MM.1S (cell line): ENCODE results near the gene MRPL41.

ENCODE experiments used
- DNase-seq: peaks from one replicate; pipeline ENCODE4 v3.0.0-alpha.2; 2015
- H2AFZ ChIP-seq: fragments of 300-600 bp; sonication (generic); 2 replicates; pipeline ENCODE4 v1.6.0; 2016; ENCODE audit warnings: antibody characterized with exemption, low read length
- H3F3A ChIP-seq: fragments of 300-600 bp; sonication (generic); 2 replicates; pipeline ENCODE4 v1.6.1; 2016; ENCODE audit warnings: mild to moderate bottlenecking, antibody characterized with exemption, low read length, moderate library complexity, mixed read lengths; ENCODE audit not compliant: insufficient read depth
- H3K27ac ChIP-seq: fragments of 300-600 bp; sonication (generic); 2 replicates; pipeline ENCODE4 v1.5.1; 2016; ENCODE audit warnings: mild to moderate bottlenecking, low read length
- H3K27me3 ChIP-seq: fragments of 300-600 bp; sonication (generic); replicated peaks from 2 replicates; pipeline ENCODE4 v1.6.0; 2016; ENCODE audit warnings: low read length; ENCODE audit not compliant: insufficient read depth
- H3K36me3 ChIP-seq: fragments of 300-600 bp; sonication (generic); replicated peaks from 2 replicates; pipeline ENCODE4 v1.6.1; 2016; ENCODE audit warnings: mild to moderate bottlenecking, low read length, mixed read lengths; ENCODE audit not compliant: insufficient read depth
- H3K4me1 ChIP-seq: fragments of 300-600 bp; sonication (generic); 2 replicates; pipeline ENCODE4 v1.6.1; 2016; ENCODE audit warnings: low read length, mixed read lengths
- H3K4me2 ChIP-seq: fragments of 300-600 bp; sonication (generic); 2 replicates; pipeline ENCODE4 v1.6.0; 2016; ENCODE audit warnings: low read depth, low read length
- H3K4me3 ChIP-seq: fragments of 300-600 bp; sonication (generic); 2 replicates; pipeline ENCODE4 v1.5.1; 2016; ENCODE audit warnings: low read length, mixed read lengths
- H3K79me2 ChIP-seq: fragments of 300-600 bp; sonication (generic); 2 replicates; pipeline ENCODE4 v1.6.1; 2016; ENCODE audit warnings: mixed run types, low read length, mixed read lengths
- H3K9ac ChIP-seq: fragments of 300-600 bp; sonication (generic); 2 replicates; pipeline ENCODE4 v1.6.1; 2016; ENCODE audit warnings: low read length, mixed read lengths
- H3K9me2 ChIP-seq: fragments of 300-600 bp; sonication (generic); replicated peaks from 2 replicates; pipeline ENCODE4 v1.6.1; 2016; ENCODE audit warnings: mild to moderate bottlenecking, low read length, mixed read lengths; ENCODE audit not compliant: insufficient read depth
- H3K9me3 ChIP-seq: fragments of 300-600 bp; sonication (generic); replicated peaks from 2 replicates; pipeline ENCODE4 v1.6.1; 2016; ENCODE audit warnings: mild to moderate bottlenecking, low read length, mixed read lengths; ENCODE audit not compliant: insufficient read depth
- H4K20me1 ChIP-seq: fragments of 300-600 bp; sonication (generic); 2 replicates; pipeline ENCODE4 v1.6.1; 2016; ENCODE audit warnings: mild to moderate bottlenecking, low read length, moderate library complexity, mixed read lengths; ENCODE audit not compliant: insufficient read depth
- EZH2 ChIP-seq: fragments of 300-600 bp; sonication (generic); optimal IDR thresholded peaks from 2 replicates; pipeline ENCODE3; 2017; ENCODE audit warnings: low read depth, mild to moderate bottlenecking, antibody characterized with exemption, low read length, mixed read lengths
- EZH2phosphoT487 ChIP-seq: fragments of 300-600 bp; sonication (generic); IDR thresholded peaks from 2 replicates; pipeline ENCODE4 v1.6.1; 2018; ENCODE audit warnings: antibody characterized with exemption, low read length
- TF ChIP-seq, protein P1 (sequence below): fragments of 300-600 bp; sonication (generic); IDR thresholded peaks from 2 replicates; pipeline ENCODE4 v1.5.1; 2016; ENCODE audit warnings: antibody characterized with exemption, low read length, mixed read lengths

The MRPL41 gene

DNA sequence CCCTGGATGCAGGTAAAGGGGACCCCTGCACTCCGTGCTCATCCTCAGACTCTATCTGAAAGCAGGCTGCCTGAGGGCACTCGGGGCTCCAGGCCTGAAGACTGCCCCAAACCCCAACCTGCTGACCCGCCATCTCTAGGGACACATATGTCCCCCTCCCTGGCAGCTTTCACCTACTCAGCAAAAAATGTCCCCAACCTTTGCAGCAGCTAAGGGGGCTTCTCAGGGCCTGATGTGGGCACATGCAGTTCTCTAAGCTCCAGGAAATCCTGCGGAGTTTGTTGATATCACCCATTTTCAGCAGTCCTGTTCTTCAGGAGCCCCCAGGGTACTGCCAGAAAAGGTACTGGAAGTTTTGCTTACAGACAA lies 29.3 kb downstream of the MRPL41 start:
- Histone ChIP-seq H3K9me3 (no peaks in the 10 kb centered on the region), H3K4me1 (peaks cover 16% of the 10 kb centered on the region), H3K27me3 (no peaks in the 10 kb centered on the region), H3K4me3 (no peak overlapping the region), H3F3A (peaks cover 13% of the 10 kb centered on the region), H3K27ac (no peak overlapping the region), H3K9me2 (no peaks in the 10 kb centered on the region), H3K4me2 (no peak overlapping the region), H3K79me2 (peaks cover 29% of the 10 kb centered on the region), H3K36me3 (no peaks in the 10 kb centered on the region), H4K20me1 (no peaks in the 10 kb centered on the region), H2AFZ (no peak overlapping the region), H3K9ac (no peak overlapping the region)
- no peak for DNase-seq
- TF ChIP-seq EZH2phosphoT487, result no peak
- TF ChIP-seq, protein P1, sequence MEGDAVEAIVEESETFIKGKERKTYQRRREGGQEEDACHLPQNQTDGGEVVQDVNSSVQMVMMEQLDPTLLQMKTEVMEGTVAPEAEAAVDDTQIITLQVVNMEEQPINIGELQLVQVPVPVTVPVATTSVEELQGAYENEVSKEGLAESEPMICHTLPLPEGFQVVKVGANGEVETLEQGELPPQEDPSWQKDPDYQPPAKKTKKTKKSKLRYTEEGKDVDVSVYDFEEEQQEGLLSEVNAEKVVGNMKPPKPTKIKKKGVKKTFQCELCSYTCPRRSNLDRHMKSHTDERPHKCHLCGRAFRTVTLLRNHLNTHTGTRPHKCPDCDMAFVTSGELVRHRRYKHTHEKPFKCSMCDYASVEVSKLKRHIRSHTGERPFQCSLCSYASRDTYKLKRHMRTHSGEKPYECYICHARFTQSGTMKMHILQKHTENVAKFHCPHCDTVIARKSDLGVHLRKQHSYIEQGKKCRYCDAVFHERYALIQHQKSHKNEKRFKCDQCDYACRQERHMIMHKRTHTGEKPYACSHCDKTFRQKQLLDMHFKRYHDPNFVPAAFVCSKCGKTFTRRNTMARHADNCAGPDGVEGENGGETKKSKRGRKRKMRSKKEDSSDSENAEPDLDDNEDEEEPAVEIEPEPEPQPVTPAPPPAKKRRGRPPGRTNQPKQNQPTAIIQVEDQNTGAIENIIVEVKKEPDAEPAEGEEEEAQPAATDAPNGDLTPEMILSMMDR, result no peak
- TF ChIP-seq EZH2, result no peak

DNA sequence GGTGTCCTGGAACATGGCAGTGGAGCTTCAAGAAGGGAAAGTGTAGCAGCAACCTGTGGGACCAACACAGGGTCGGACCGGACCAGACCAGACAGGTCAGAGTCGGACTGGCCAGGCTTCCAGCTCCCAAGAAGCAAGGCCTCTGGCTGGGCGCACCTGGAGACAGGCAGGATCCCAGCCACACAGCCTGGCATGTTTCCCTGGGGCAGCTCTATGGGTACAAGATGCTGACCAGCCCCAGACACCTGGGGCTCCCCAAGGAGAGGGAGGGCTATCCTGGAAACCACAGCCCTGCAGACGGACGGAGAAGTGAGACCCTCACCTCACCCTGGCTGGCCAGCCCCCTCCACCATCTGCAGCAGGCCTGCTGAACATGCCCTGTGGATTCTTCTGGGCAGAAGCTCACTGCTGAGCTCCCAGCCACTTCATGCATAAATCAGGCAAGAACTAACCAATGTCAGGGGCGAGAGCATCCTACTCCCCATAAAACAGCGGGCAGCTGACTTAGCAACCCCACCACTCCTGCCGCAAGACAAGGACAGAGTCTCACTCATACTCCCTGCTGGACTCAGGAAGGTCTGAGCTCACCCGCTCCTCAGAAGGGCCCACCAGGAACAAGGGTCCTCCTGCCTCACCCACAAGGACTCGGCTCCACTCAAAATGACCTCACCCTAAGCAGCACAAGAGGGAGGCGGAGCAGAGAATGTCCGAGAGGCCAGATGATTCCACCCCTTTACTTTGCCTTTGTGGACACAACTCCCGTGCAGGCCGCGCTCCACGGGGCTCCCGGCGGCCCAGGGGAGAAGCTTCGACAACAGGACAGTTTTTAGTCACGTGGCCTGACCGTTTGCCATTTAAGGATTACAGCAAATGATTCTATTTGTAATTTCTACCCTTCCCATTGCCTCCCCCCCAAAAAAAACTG lies 29.9 kb downstream of the MRPL41 start:
- H3K79me2 ChIP-seq, result peaks cover 29% of the 10 kb centered on the region
- H3K9ac ChIP-seq, result no peak overlapping the region
- H4K20me1 ChIP-seq, result no peaks in the 10 kb centered on the region
- no peak overlapping the region for H3K4me2 ChIP-seq
- no peaks in the 10 kb centered on the region for H3K9me3 ChIP-seq
- H3K36me3 ChIP-seq, result no peaks in the 10 kb centered on the region
- no peak overlapping the region for H3K27ac ChIP-seq
- no peak for DNase-seq
- no peak overlapping the region for H3K4me3 ChIP-seq
- H3K4me1 ChIP-seq, result peaks cover 9% of the 10 kb centered on the region
- no peaks in the 10 kb centered on the region for H3K27me3 ChIP-seq
- no peaks in the 10 kb centered on the region for H3K9me2 ChIP-seq
- no peak for TF ChIP-seq EZH2
- TF ChIP-seq, protein P1, result no peak
- H2AFZ ChIP-seq, result no peak overlapping the region
- peaks cover 6% of the 10 kb centered on the region for H3F3A ChIP-seq

DNA sequence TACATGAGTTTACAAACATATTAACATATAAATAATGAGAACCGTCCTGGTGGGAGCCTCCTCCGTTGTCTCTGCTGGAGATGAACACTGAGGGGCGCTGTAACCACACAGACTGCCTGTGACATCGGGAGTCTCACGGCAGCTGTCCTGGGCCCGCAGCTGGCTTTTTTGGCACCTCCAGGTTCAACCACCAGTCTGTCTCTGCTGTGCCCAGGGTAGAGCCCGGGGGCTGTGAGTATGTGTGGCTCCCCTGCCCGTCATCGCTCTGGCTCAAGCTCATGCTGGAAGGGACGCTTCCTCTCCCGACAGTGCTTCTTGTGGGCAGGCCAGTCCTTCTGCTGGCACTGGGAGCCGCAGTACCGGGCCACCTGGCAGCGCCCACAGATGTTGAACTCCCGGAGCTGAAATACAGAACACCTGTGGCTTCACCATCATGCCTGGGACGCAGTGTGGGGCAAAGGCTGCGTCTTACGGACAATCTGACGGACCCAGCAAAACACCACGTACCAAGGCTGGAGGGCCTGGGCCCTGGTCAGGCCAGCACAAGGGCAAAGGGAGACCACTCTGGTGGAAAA lies 30.7 kb downstream of the MRPL41 start:
- Histone ChIP-seq H3K36me3 (peaks cover 5% of the 10 kb centered on the region; the same call in 1 of the 2 replicates), H3K27ac (no peak overlapping the region), H3K4me3 (no peak overlapping the region), H3K4me2 (no peak overlapping the region), H3K9me2 (no peaks in the 10 kb centered on the region), H3K79me2 (peaks cover 29% of the 10 kb centered on the region), H3K9me3 (no peaks in the 10 kb centered on the region), H2AFZ (no peak overlapping the region), H3K27me3 (no peaks in the 10 kb centered on the region), H4K20me1 (no peaks in the 10 kb centered on the region), H3K4me1 (peaks cover 1% of the 10 kb centered on the region), H3F3A (no peaks in the 10 kb centered on the region; the same call in 1 of the 2 replicates), H3K9ac (no peak overlapping the region)
- DNase-seq, result no peak
- TF ChIP-seq EZH2 (no peak), EZH2phosphoT487 (no peak)
- TF ChIP-seq, protein P1, result no peak
